ENCODE measurements around the gene HACE1. TPM values are rescaled to one million over a fixed set of nuclear protein-coding genes. Genes with fewer than 3 reads are reported as not detected.
"Not testable (repeated sequence)": the region's sequence is repeated elsewhere in the genome, so short reads cannot be mapped to it uniquely, and the experiment has no call there.

HACE1 gene
- total RNA-seq, 1 donor = 16.6 TPM

GRCh38 chr6:104837158-104837557 lies 22.6 kb downstream of the HACE1 start:
- H3K4me3 ChIP-seq (ENCODE audit: insufficient read depth, low read length) = no peak overlapping the region
- H3K36me3 ChIP-seq (ENCODE audit: insufficient read depth, low read length) = peaks cover 6% of the 10 kb centered on the region
- TF ChIP-seq CTCF (IDR thresholded peaks at IDR 0.05; ENCODE audit: extremely low read depth, low read depth, low read length) = no peak
- H3K4me2 ChIP-seq (ENCODE audit: insufficient read depth, low read length) = no peak overlapping the region
- no peak overlapping the region for H3K27ac ChIP-seq (ENCODE audit: low read depth, low read length)
- no peaks in the 10 kb centered on the region for H3K4me1 ChIP-seq (ENCODE audit: insufficient read depth, low read length)
- no peak for DNase-seq (ENCODE audit: insufficient read length, low spot score, missing footprints)
- no peaks in the 10 kb centered on the region for H3K27me3 ChIP-seq (ENCODE audit: insufficient read depth, low read length)
- no peaks in the 10 kb centered on the region for H3K9me3 ChIP-seq (ENCODE audit: low read depth, low read length)
- no peaks in the 10 kb centered on the region for H4K20me1 ChIP-seq (ENCODE audit: insufficient read depth, low read length)
- no peaks in the 10 kb centered on the region for H3K79me2 ChIP-seq (ENCODE audit: insufficient read depth, low read length)
- H2AFZ ChIP-seq (ENCODE audit: low read length) = no peak overlapping the region

- H4K20me1 ChIP-seq (ENCODE audit: insufficient read depth, low read length); H3K4me3 ChIP-seq (ENCODE audit: insufficient read depth, low read length); H3K36me3 ChIP-seq (ENCODE audit: insufficient read depth, low read length); H3K27me3 ChIP-seq (ENCODE audit: insufficient read depth, low read length); H3K27ac ChIP-seq (ENCODE audit: low read depth, low read length); H3K79me2 ChIP-seq (ENCODE audit: insufficient read depth, low read length); H3K9me3 ChIP-seq (ENCODE audit: low read depth, low read length); H2AFZ ChIP-seq (ENCODE audit: low read length); H3K4me1 ChIP-seq (ENCODE audit: insufficient read depth, low read length); H3K4me2 ChIP-seq (ENCODE audit: insufficient read depth, low read length): not testable (repeated sequence)
- DNase-seq (ENCODE audit: insufficient read length, low spot score, missing footprints) = peak; percentile 9
Measured at GRCh38 chr6:104836479-104837020, 23.2 kb downstream of the HACE1 start.

- Histone ChIP-seq H3K36me3 (ENCODE audit: insufficient read depth, low read length) (peaks cover 6% of the 10 kb centered on the region), H3K4me2 (ENCODE audit: insufficient read depth, low read length) (no peak overlapping the region), H3K4me1 (ENCODE audit: insufficient read depth, low read length) (no peaks in the 10 kb centered on the region), H3K4me3 (ENCODE audit: insufficient read depth, low read length) (no peak overlapping the region), H3K27me3 (ENCODE audit: insufficient read depth, low read length) (no peaks in the 10 kb centered on the region), H3K9me3 (ENCODE audit: low read depth, low read length) (no peaks in the 10 kb centered on the region), H3K27ac (ENCODE audit: low read depth, low read length) (no peak overlapping the region), H2AFZ (ENCODE audit: low read length) (no peak overlapping the region), H4K20me1 (ENCODE audit: insufficient read depth, low read length) (no peaks in the 10 kb centered on the region), H3K79me2 (ENCODE audit: insufficient read depth, low read length) (no peaks in the 10 kb centered on the region)
- no peak for DNase-seq (ENCODE audit: insufficient read length, low spot score, missing footprints)
- no peak for TF ChIP-seq CTCF (IDR thresholded peaks at IDR 0.05; ENCODE audit: extremely low read depth, low read depth, low read length)
Measured at GRCh38 chr6:104835782-104836181, 23.9 kb downstream of the HACE1 start.

GRCh38 chr6:104829183-104829958 lies 30.3 kb downstream of the HACE1 start:
- H3K4me3 ChIP-seq (ENCODE audit: insufficient read depth, low read length) = no peak overlapping the region
- no peaks in the 10 kb centered on the region for H3K79me2 ChIP-seq (ENCODE audit: insufficient read depth, low read length)
- H3K4me1 ChIP-seq (ENCODE audit: insufficient read depth, low read length) = no peaks in the 10 kb centered on the region
- H3K4me2 ChIP-seq (ENCODE audit: insufficient read depth, low read length) = no peak overlapping the region
- H4K20me1 ChIP-seq (ENCODE audit: insufficient read depth, low read length) = no peaks in the 10 kb centered on the region
- peak; percentile 0 for DNase-seq (ENCODE audit: insufficient read length, low spot score, missing footprints)
- H2AFZ ChIP-seq (ENCODE audit: low read length) = no peak overlapping the region
- no peak overlapping the region for H3K27ac ChIP-seq (ENCODE audit: low read depth, low read length)
- no peaks in the 10 kb centered on the region for H3K9me3 ChIP-seq (ENCODE audit: low read depth, low read length)
- H3K36me3 ChIP-seq (ENCODE audit: insufficient read depth, low read length) = no peaks in the 10 kb centered on the region
- TF ChIP-seq CTCF (IDR thresholded peaks at IDR 0.05; ENCODE audit: extremely low read depth, low read depth, low read length) = no peak
- no peaks in the 10 kb centered on the region for H3K27me3 ChIP-seq (ENCODE audit: insufficient read depth, low read length)

All from osteoblast (primary cell).